ENCODE data around the gene TTLL10.

GRCh38 chr1:1225238-1225845 lies 51.7 kb downstream of the TTLL10 start:
- no peak for TF ChIP-seq MYC (IDR thresholded peaks at IDR 0.05; ENCODE audit: borderline replicate concordance, low read length)
- no peak for TF ChIP-seq POLR2A (IDR thresholded peaks at IDR 0.05; ENCODE audit: low read length)
- no peak for TF ChIP-seq JUNB (IDR thresholded peaks at IDR 0.05)
- no peak for TF ChIP-seq MAX (IDR thresholded peaks at IDR 0.05)
- TF ChIP-seq ESRRA (IDR thresholded peaks at IDR 0.05; ENCODE audit: borderline replicate concordance, low read length) = no peak
- TF ChIP-seq CBX2 (IDR thresholded peaks at IDR 0.05; ENCODE audit: borderline replicate concordance, low read depth) = no peak
- TF ChIP-seq CTCF (IDR thresholded peaks at IDR 0.05) = no peak
- TF ChIP-seq SMC3 (IDR thresholded peaks at IDR 0.05) = no peak
- TF ChIP-seq CEBPB (IDR thresholded peaks at IDR 0.05) = no peak
- TF ChIP-seq CHD4 (IDR thresholded peaks at IDR 0.05; ENCODE audit: borderline replicate concordance) = no peak
- TF ChIP-seq CHD2 (IDR thresholded peaks at IDR 0.05; ENCODE audit: low read length, partially characterized antibody) = no peak
- no peak for TF ChIP-seq KDM1A (IDR thresholded peaks at IDR 0.05; ENCODE audit: low read depth)
